WTC11 (cell line): ENCODE results near the gene TUBGCP2. TPM values are rescaled to one million over a fixed set of nuclear protein-coding genes. Genes with fewer than 3 reads are reported as not detected.

Source experiments
- ELF4 ChIP-seq: sonication (generic); formaldehyde crosslinking; IDR thresholded peaks from 2 replicates; pipeline ENCODE4 v1.8.1; 2022; ENCODE audit warnings: low read depth, mild to moderate bottlenecking, moderate library complexity, missing genetic modification reagents
- ERG ChIP-seq: fragments of 250-450 bp; sonication (Bioruptor Pico); IDR thresholded peaks from 2 replicates; pipeline ENCODE4 v1.8.0; 2021; ENCODE audit warnings: mild to moderate bottlenecking
- ETV6 ChIP-seq: sonication (generic); formaldehyde crosslinking; IDR thresholded peaks from 2 replicates; pipeline ENCODE4 v1.8.1; 2022; ENCODE audit warnings: mild to moderate bottlenecking, missing genetic modification reagents
- FOXP1 ChIP-seq: sonication (generic); formaldehyde crosslinking; IDR thresholded peaks from 2 replicates; pipeline ENCODE4 v1.8.0; 2022; ENCODE audit warnings: missing genetic modification reagents, mild to moderate bottlenecking, moderate library complexity, borderline replicate concordance
- FOXP4 ChIP-seq: sonication (generic); formaldehyde crosslinking; IDR thresholded peaks from 2 replicates; pipeline ENCODE4 v1.8.0; 2022; ENCODE audit warnings: mild to moderate bottlenecking, missing genetic modification reagents
- GABPB1 ChIP-seq: sonication (generic); formaldehyde crosslinking; IDR thresholded peaks from 2 replicates; pipeline ENCODE4 v1.8.1; 2023; ENCODE audit warnings: mild to moderate bottlenecking, missing genetic modification reagents
- GTF2I ChIP-seq: fragments of 250-450 bp; sonication (Bioruptor Pico); conservative IDR thresholded peaks from 2 replicates; pipeline ENCODE4 v1.4.0; 2021; ENCODE audit warnings: mild to moderate bottlenecking
- MXD4 ChIP-seq: fragments of 250-450 bp; sonication (Bioruptor Pico); IDR thresholded peaks from 2 replicates; pipeline ENCODE4 v1.8.0; 2021; ENCODE audit warnings: mild to moderate bottlenecking, moderate library complexity, borderline replicate concordance
- NR2C2 ChIP-seq: sonication (generic); formaldehyde crosslinking; IDR thresholded peaks from 2 replicates; pipeline ENCODE4 v1.8.0; 2022; ENCODE audit warnings: mild to moderate bottlenecking, missing genetic modification reagents
- SOX15 ChIP-seq: fragments of 250-450 bp; sonication (Bioruptor Pico); IDR thresholded peaks from 2 replicates; pipeline ENCODE4 v1.9.0; 2021; ENCODE audit warnings: mild to moderate bottlenecking
- USF1 ChIP-seq: sonication (generic); formaldehyde crosslinking; IDR thresholded peaks from 2 replicates; pipeline ENCODE4 v1.8.0; 2022; ENCODE audit warnings: mild to moderate bottlenecking, missing genetic modification reagents
- ZNF121 ChIP-seq: sonication (generic); formaldehyde crosslinking; IDR thresholded peaks from 2 replicates; pipeline ENCODE4 v1.8.0; 2023; ENCODE audit warnings: missing genetic modification reagents
- ZNF138 ChIP-seq: sonication (generic); formaldehyde crosslinking; conservative IDR thresholded peaks from 2 replicates; pipeline ENCODE4 v1.8.1; 2022; ENCODE audit warnings: mild to moderate bottlenecking, moderate library complexity, missing genetic modification reagents
- ZNF396 ChIP-seq: fragments of 250-450 bp; sonication (Bioruptor Pico); IDR thresholded peaks from 2 replicates; pipeline ENCODE4 v1.8.0; 2021; ENCODE audit warnings: mild to moderate bottlenecking, moderate library complexity, borderline replicate concordance
- ZNF425 ChIP-seq: fragments of 250-450 bp; sonication (Bioruptor Pico); conservative IDR thresholded peaks from 2 replicates; pipeline ENCODE4 v1.9.0; 2021; ENCODE audit warnings: mild to moderate bottlenecking
- total RNA-seq: library from RNA; stranded (reverse); gene quantifications from 3 replicates; pipeline ENCODE4 v1.2.3, GENCODE V29; 2021
- TF ChIP-seq, protein P1 (sequence below): sonication (generic); formaldehyde crosslinking; IDR thresholded peaks from 2 replicates; pipeline ENCODE4 v1.8.1; 2022; ENCODE audit warnings: low read depth, missing genetic modification reagents, borderline replicate concordance
- TF ChIP-seq, protein P2 (sequence below): sonication (generic); formaldehyde crosslinking; IDR thresholded peaks from 2 replicates; pipeline ENCODE4 v1.8.0; 2022; ENCODE audit warnings: mild to moderate bottlenecking, missing genetic modification reagents
- TF ChIP-seq, protein P3 (sequence below): fragments of 250-450 bp; sonication (Bioruptor Pico); IDR thresholded peaks from 2 replicates; pipeline ENCODE4 v1.9.0; 2021; ENCODE audit warnings: mild to moderate bottlenecking, borderline replicate concordance

Gene TUBGCP2
- total RNA-seq, 1 experiment from 2014 or later, result 62.5 TPM

GRCh38 chr10:133237588-133238465 is 70.8 kb downstream of the TUBGCP2 start, which contains the start of gene VENTX (continued):
- TF ChIP-seq, protein P1, sequence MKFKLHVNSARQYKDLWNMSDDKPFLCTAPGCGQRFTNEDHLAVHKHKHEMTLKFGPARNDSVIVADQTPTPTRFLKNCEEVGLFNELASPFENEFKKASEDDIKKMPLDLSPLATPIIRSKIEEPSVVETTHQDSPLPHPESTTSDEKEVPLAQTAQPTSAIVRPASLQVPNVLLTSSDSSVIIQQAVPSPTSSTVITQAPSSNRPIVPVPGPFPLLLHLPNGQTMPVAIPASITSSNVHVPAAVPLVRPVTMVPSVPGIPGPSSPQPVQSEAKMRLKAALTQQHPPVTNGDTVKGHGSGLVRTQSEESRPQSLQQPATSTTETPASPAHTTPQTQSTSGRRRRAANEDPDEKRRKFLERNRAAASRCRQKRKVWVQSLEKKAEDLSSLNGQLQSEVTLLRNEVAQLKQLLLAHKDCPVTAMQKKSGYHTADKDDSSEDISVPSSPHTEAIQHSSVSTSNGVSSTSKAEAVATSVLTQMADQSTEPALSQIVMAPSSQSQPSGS (CRISPR knock-in tag), result 0 out of 2 replicates have a peak, but pooled peaks have one; percentile 51
- TF ChIP-seq GTF2I (CRISPR knock-in tag), result no peak
- TF ChIP-seq ZNF138 (CRISPR knock-in tag), result peak; percentile 74; the same call in 1 of the 2 replicates
- TF ChIP-seq, protein P2, sequence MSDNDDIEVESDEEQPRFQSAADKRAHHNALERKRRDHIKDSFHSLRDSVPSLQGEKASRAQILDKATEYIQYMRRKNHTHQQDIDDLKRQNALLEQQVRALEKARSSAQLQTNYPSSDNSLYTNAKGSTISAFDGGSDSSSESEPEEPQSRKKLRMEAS (CRISPR knock-in tag), result peak; percentile 96
- peak; percentile 65; the same call in 1 of the 2 replicates for TF ChIP-seq USF1 (CRISPR knock-in tag)
- TF ChIP-seq MXD4, result no peak
- TF ChIP-seq ETV6 (CRISPR knock-in tag), result peak; percentile 62; the same call in 1 of the 2 replicates
- peak; percentile 62 for TF ChIP-seq NR2C2 (CRISPR knock-in tag)
- no peak for TF ChIP-seq GABPB1 (CRISPR knock-in tag)
- TF ChIP-seq ZNF121 (CRISPR knock-in tag), result no peak
- peak; percentile 86 for TF ChIP-seq FOXP1 (CRISPR knock-in tag)
- TF ChIP-seq ERG (CRISPR knock-in tag), result 0 out of 2 replicates have a peak, but pooled peaks have one; percentile 8
- no peak for TF ChIP-seq ZNF396
- TF ChIP-seq ELF4, result no peak
- TF ChIP-seq SOX15 (CRISPR knock-in tag), result no peak
- peak; percentile 96 for TF ChIP-seq FOXP4 (CRISPR knock-in tag)
- no peak for TF ChIP-seq ZNF425 (CRISPR knock-in tag)
- TF ChIP-seq, protein P3, sequence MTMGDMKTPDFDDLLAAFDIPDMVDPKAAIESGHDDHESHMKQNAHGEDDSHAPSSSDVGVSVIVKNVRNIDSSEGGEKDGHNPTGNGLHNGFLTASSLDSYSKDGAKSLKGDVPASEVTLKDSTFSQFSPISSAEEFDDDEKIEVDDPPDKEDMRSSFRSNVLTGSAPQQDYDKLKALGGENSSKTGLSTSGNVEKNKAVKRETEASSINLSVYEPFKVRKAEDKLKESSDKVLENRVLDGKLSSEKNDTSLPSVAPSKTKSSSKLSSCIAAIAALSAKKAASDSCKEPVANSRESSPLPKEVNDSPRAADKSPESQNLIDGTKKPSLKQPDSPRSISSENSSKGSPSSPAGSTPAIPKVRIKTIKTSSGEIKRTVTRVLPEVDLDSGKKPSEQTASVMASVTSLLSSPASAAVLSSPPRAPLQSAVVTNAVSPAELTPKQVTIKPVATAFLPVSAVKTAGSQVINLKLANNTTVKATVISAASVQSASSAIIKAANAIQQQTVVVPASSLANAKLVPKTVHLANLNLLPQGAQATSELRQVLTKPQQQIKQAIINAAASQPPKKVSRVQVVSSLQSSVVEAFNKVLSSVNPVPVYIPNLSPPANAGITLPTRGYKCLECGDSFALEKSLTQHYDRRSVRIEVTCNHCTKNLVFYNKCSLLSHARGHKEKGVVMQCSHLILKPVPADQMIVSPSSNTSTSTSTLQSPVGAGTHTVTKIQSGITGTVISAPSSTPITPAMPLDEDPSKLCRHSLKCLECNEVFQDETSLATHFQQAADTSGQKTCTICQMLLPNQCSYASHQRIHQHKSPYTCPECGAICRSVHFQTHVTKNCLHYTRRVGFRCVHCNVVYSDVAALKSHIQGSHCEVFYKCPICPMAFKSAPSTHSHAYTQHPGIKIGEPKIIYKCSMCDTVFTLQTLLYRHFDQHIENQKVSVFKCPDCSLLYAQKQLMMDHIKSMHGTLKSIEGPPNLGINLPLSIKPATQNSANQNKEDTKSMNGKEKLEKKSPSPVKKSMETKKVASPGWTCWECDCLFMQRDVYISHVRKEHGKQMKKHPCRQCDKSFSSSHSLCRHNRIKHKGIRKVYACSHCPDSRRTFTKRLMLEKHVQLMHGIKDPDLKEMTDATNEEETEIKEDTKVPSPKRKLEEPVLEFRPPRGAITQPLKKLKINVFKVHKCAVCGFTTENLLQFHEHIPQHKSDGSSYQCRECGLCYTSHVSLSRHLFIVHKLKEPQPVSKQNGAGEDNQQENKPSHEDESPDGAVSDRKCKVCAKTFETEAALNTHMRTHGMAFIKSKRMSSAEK (CRISPR knock-in tag), result no peak
